T-cell (primary cell): ENCODE data around the gene FGD1. TPM values are rescaled to one million over a fixed set of nuclear protein-coding genes. Genes with fewer than 3 reads are reported as not detected.

Source experiments
- total RNA-seq, 35 experiments: library from RNA in 6 of 35; stranded (reverse) in 6 of 35; fragments of 120-200 nt in 1 of 35; gene quantifications; one replicate each; pipeline versions ENCODE4 v1.2.1 to v1.2.4 and lab custom pipeline; 2013 to 2026

The FGD1 gene
- total RNA-seq, 5 donors from 2014 or later (not counting 1 experiment from before 2014, with no cell fraction given) = 0.08 to 0.13 (median 0.09) TPM; not detected in 1

Other genes starting within 250 kb of the FGD1 start
- gene WNK3, start 138.2 kb downstream of the FGD1 start, total RNA-seq = under 1 TPM; 0.29 to 0.68 (median 0.40) TPM
- gene TSR2, start 55.8 kb downstream of the FGD1 start, total RNA-seq = 10 to 100 TPM; 39.5 to 42.3 (median 39.7) TPM
- 10 to 100 TPM; 42.5 to 47.1 (median 43.3) TPM for gene GNL3L, start 34.0 kb upstream of the FGD1 start, total RNA-seq